HL-60 (cell line): ENCODE data around the gene PTPN1.

ENCODE experiments used
- GABPA ChIP-seq: IDR thresholded peaks from 2 replicates; pipeline ENCODE4 v1.6.1; 2012; ENCODE audit warnings: low read depth
- POLR2AphosphoS5 ChIP-seq: IDR thresholded peaks from 2 replicates; pipeline ENCODE4 v1.6.1; 2012; ENCODE audit warnings: low read depth
- SPI1 ChIP-seq: IDR thresholded peaks from 2 replicates; pipeline ENCODE4 v1.6.1; 2012; ENCODE audit warnings: low read depth, mild to moderate bottlenecking, borderline replicate concordance
- TF ChIP-seq, protein P1 (sequence below): IDR thresholded peaks from one replicate; pipeline ENCODE4 v1.5.1; 2011; ENCODE audit warnings: low read length, control low read depth, inconsistent platforms; ENCODE audit not compliant: insufficient read depth

- TF ChIP-seq, protein P1, sequence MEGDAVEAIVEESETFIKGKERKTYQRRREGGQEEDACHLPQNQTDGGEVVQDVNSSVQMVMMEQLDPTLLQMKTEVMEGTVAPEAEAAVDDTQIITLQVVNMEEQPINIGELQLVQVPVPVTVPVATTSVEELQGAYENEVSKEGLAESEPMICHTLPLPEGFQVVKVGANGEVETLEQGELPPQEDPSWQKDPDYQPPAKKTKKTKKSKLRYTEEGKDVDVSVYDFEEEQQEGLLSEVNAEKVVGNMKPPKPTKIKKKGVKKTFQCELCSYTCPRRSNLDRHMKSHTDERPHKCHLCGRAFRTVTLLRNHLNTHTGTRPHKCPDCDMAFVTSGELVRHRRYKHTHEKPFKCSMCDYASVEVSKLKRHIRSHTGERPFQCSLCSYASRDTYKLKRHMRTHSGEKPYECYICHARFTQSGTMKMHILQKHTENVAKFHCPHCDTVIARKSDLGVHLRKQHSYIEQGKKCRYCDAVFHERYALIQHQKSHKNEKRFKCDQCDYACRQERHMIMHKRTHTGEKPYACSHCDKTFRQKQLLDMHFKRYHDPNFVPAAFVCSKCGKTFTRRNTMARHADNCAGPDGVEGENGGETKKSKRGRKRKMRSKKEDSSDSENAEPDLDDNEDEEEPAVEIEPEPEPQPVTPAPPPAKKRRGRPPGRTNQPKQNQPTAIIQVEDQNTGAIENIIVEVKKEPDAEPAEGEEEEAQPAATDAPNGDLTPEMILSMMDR, result no peak
- TF ChIP-seq POLR2AphosphoS5, result no peak
- no peak for TF ChIP-seq GABPA
- TF ChIP-seq SPI1, result no peak
Observed at GRCh38 chr20:50464725-50465650, 45.2 kb upstream of the PTPN1 start.
